Esophagus muscularis mucosa (tissue), 4 donors: ENCODE results near the gene LGALS3BP. TPM values are rescaled to one million over a fixed set of nuclear protein-coding genes. Genes with fewer than 3 reads are reported as not detected.

ENCODE experiments used
- DNase-seq: peaks from one replicate; pipeline ENCODE4 v3.0.0-alpha.2; 2017; ENCODE audit errors: extremely low spot score
- H3K27ac ChIP-seq, 4 donors: fragments of 200-600 bp; sonication (generic); replicated peaks in 1 of 4; 1 replicate in 3 of 4; 2 replicates in 1 of 4; pipeline ENCODE4 v1.5.1; 2016 to 2019; ENCODE audit warnings: mild to moderate bottlenecking in 1 of 4
- H3K27me3 ChIP-seq, 4 donors: fragments of 200-600 bp; sonication (generic); one replicate each; pipeline versions ENCODE4 v1.5.1 to v1.6.0; 2016 to 2019
- H3K36me3 ChIP-seq, 4 donors: fragments of 200-600 bp; sonication (generic); one replicate each; pipeline ENCODE4 v1.5.1; 2016 to 2019
- H3K4me1 ChIP-seq, 4 donors: fragments of 200-600 bp; sonication (generic); one replicate each; pipeline ENCODE4 v1.5.1; 2016 to 2019
- H3K4me3 ChIP-seq, 4 donors: fragments of 200-600 bp; sonication (generic); 1 replicate in 2 of 4; 2 replicates in 2 of 4; pipeline ENCODE4 v1.5.1; 2016 to 2019; ENCODE audit warnings: mild to moderate bottlenecking in 4 of 4, moderate library complexity in 1 of 4
- H3K9me3 ChIP-seq, 4 donors: fragments of 200-600 bp; sonication (generic); 1 replicate in 3 of 4; 2 replicates in 1 of 4; pipeline ENCODE4 v1.5.1; 2016 to 2019
- CTCF ChIP-seq, 3 experiments: fragments of 200-600 bp in 2 of 3; fragments of 450-650 bp in 1 of 3; sonication (generic) in 2 of 3; IDR thresholded peaks; one replicate each; pipeline ENCODE4 v1.5.1; 2017 to 2019; ENCODE audit warnings: antibody characterized with exemption in 3 of 3, mild to moderate bottlenecking in 2 of 3, moderate library complexity in 1 of 3
- EP300 ChIP-seq: sonication (generic); formaldehyde crosslinking; IDR thresholded peaks from one replicate; pipeline ENCODE4 v1.6.1; 2017; ENCODE audit warnings: antibody characterized with exemption
- POLR2A ChIP-seq: fragments of 450-650 bp; IDR thresholded peaks from one replicate; pipeline ENCODE4 v1.6.1; 2017; ENCODE audit warnings: antibody characterized with exemption, moderate library complexity, mild to moderate bottlenecking, low read depth
- POLR2AphosphoS5 ChIP-seq, 2 donors: sonication (generic); formaldehyde crosslinking; IDR thresholded peaks; one replicate each; pipeline ENCODE4 v1.6.1; 2017; ENCODE audit warnings: antibody characterized with exemption in 2 of 2
- WGBS: methylation state at CpG from one replicate; pipeline ENCODE4 v1.1.5; 2018; 5-methylcytosine and 5-hydroxymethylcytosine counted together
- intact Hi-C: fragments of 100-400 bp; cut with DNase I; formaldehyde crosslinking; loops from one replicate; pipeline ENCODE4 v1.15.1; 2023
- total RNA-seq, 4 donors: library from RNA; depleted of rRNA; stranded (reverse); fragments of >200 nt; gene quantifications; one replicate each; pipeline versions ENCODE4 v1.1.0 to v1.2.1, GENCODE V29; 2016

LGALS3BP gene
- total RNA-seq, 4 donors from 2014 or later = 106 to 284 (median 197) TPM

DNA sequence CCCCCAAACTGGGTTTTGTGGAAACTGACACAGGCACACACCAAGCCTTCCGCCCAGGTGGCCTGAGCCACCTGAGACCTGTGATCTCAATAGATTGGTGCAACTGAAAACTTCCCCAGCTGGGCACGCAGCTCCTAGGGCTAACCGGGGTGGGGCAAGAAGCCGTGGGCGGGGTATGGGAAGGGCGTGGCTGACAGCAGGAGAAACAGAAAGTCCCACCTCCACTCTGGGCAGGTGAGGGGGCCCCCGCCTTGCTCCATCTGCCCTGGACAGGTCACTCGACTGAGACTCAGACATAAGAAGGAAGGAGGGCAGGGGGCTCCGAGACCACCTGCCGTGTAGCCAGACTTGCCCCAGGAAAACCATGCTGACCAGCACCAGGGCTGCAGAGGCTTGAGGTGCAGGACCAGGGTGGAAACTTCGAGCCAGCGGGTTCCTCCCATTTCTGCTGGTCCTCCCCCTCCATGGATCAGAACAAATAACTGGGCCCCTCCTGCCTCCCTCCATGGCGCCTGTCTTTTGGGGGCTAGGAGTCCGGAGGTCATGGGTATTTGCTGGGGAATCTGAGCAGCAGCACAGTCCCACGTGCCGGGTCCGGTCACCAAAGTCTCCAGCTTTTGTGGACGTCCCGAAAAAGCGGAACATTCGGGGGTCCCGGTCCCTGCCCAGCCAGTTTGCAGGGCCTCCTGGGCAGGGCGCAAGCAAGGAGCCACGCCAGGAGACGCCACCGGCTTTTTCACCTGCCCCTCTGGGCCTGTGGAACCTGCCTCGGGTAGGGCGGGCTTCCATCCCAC, 55.9 kb downstream of the LGALS3BP start:
- intact Hi-C loops = loop anchor here (5.0 kb wide), 2 partner anchors 42 to 48 kb away; no protein-coding TSS in a partner anchor
- Histone ChIP-seq H3K4me1 (peaks cover 48 to 83% (median 74%) of the 10 kb centered on the region in 4 donors), H3K4me3 (peak overlapping the region; percentile 81 to 95 (median 91)), H3K27ac (peak overlapping the region; percentile 92 to 99 (median 96)), H3K27me3 (no peaks in the 10 kb centered on the region), H3K9me3 (no peaks in the 10 kb centered on the region), H3K36me3 (peaks cover 0 to 3% (median 0%) of the 10 kb centered on the region in 4 donors)
- no peak for DNase-seq
- TF ChIP-seq POLR2AphosphoS5 (IDR thresholded peaks at IDR 0.05) = peak in 1 of 2 donors; percentile 19
- TF ChIP-seq POLR2A = no peak
- 11% methylated on average over 6 of the region's 28 CpGs for WGBS

- Histone ChIP-seq H3K36me3 (peaks cover 0 to 3% (median 0%) of the 10 kb centered on the region in 4 donors), H3K4me3 (peak overlapping the region; percentile 81 to 95 (median 91)), H3K9me3 (no peaks in the 10 kb centered on the region), H3K27ac (peak overlapping the region; percentile 92 to 99 (median 96)), H3K27me3 (no peaks in the 10 kb centered on the region), H3K4me1 (peaks cover 56 to 92% (median 83%) of the 10 kb centered on the region in 4 donors)
- intact Hi-C loops = loop anchor here (5.0 kb wide), 2 partner anchors 41 to 49 kb away; no protein-coding TSS in a partner anchor
- DNase-seq = no peak
- 30% methylated on average over 5 of the region's 13 CpGs for WGBS
- no peak for TF ChIP-seq EP300
- no peak for TF ChIP-seq CTCF (IDR thresholded peaks at IDR 0.05)
- no peak for TF ChIP-seq POLR2A
Observed at GRCh38 chr17:78922816-78923498, 56.8 kb downstream of the LGALS3BP start.

DNA sequence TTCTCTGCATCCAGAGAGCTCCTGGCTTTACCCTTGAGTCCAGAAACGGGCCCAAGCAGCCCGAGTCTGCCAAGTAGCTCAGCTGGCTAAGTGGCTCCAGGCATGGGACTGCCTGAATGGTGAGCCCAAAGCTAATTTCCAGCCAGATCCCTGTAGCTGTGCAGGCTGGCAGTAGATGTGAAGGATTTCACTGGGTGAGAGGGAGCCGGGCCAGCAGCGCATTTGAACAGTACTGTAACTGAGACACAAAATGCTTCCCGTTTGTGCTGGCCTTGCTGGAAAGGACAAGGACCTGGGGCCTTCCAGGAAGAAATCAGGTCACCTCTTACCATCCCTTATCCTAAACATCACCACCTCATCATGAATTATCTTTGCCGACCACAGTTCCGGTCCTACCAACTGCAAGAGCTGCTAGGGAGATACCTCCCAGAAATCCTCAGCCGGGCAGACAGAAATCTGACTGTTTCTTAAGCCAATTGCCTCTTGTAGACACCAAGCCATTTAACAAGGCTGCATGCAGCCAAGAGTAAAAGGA, 58.2 kb downstream of the LGALS3BP start:
- H3K4me3 ChIP-seq = peak overlapping the region in 3 of 4 donors; percentile 81 to 95 (median 93)
- TF ChIP-seq POLR2A = no peak
- TF ChIP-seq CTCF (IDR thresholded peaks at IDR 0.05) = no peak
- TF ChIP-seq EP300 = no peak
- no peak for TF ChIP-seq POLR2AphosphoS5 (IDR thresholded peaks at IDR 0.05)
- no peaks in the 10 kb centered on the region for H3K9me3 ChIP-seq
- 33% methylated on average over 6 of the region's 8 CpGs for WGBS
- intact Hi-C loops = loop anchor here (5.0 kb wide), 2 partner anchors 39 to 51 kb away; no protein-coding TSS in a partner anchor
- DNase-seq = no peak
- H3K27ac ChIP-seq = peak overlapping the region; percentile 92 to 99 (median 96)
- H3K36me3 ChIP-seq = peaks cover 0 to 3% (median 0%) of the 10 kb centered on the region in 4 donors
- H3K4me1 ChIP-seq = peaks cover 66 to 94% (median 86%) of the 10 kb centered on the region in 4 donors
- H3K27me3 ChIP-seq = no peaks in the 10 kb centered on the region

Other genes starting within 250 kb of the LGALS3BP start
- gene CYTH1, start 197.7 kb downstream of the LGALS3BP start, total RNA-seq = 10 to 100 TPM; 25.7 to 39.4 (median 35.7) TPM
- 10 to 100 TPM; 23.3 to 44.7 (median 32.2) TPM for gene USP36, start 139.1 kb downstream of the LGALS3BP start, total RNA-seq
- gene CEP295NL, start 76.7 kb downstream of the LGALS3BP start, total RNA-seq = 1 to 10 TPM in 3 of 4 donors, under 1 TPM in 1; 0.78 to 6.6 (median 2.3) TPM
- 100 to 1,000 TPM; 177 to 315 (median 229) TPM for gene TIMP2, start 54.5 kb downstream of the LGALS3BP start, total RNA-seq
- gene CANT1, start 29.8 kb upstream of the LGALS3BP start, total RNA-seq = 10 to 100 TPM; 21.2 to 33.7 (median 27.0) TPM
- 100 to 1,000 TPM in 1 of 4 donors, 10 to 100 TPM in 3; 31.1 to 115 (median 70.4) TPM for gene C1QTNF1, start 44.2 kb upstream of the LGALS3BP start, total RNA-seq
- 10 to 100 TPM; 10.4 to 23.7 (median 19.1) TPM for gene ENGASE, start 94.9 kb upstream of the LGALS3BP start, total RNA-seq